PC-9 (cell line): Measurements from ENCODE around the gene ADAMTS19. TPM values are rescaled to one million over a fixed set of nuclear protein-coding genes. Genes with fewer than 3 reads are reported as not detected.

Experiments
- BruUV-seq: library from RNA; stranded (reverse); fragments of 400-500 nt; replicated peaks from 2 replicates; lab custom pipeline; 2021; lab: Mats Ljungman, UMichigan
- CTCF ChIA-PET: fragments of 300-600 bp; sonication (Branson Sonifier 250); formaldehyde crosslinking; loops from one replicate; lab custom pipeline; 2022; ENCODE audit warnings: antibody characterized with exemption; lab: Charles Lee
- POLR2A ChIA-PET: fragments of 300-600 bp; sonication (Branson Sonifier 250); formaldehyde crosslinking; loops from one replicate; lab custom pipeline; 2022; ENCODE audit warnings: antibody characterized with exemption; ENCODE audit not compliant: unreplicated experiment; lab: Charles Lee
- DNase-seq, 2 experiments: peaks; one replicate each; pipeline versions ENCODE4 v3.0.0 to v3.0.0-alpha.2; 2015 to 2022; ENCODE audit warnings: mixed read lengths in 1 of 2
- H2AFZ ChIP-seq: fragments of 200-600 bp; sonication (generic); 2 replicates; pipeline ENCODE4 v1.8.1; 2017; ENCODE audit warnings: antibody characterized with exemption
- H3F3A ChIP-seq: fragments of 200-600 bp; sonication (generic); 2 replicates; pipeline ENCODE4 v1.8.1; 2017; ENCODE audit warnings: antibody characterized with exemption, mild to moderate bottlenecking, low read depth; ENCODE audit not compliant: insufficient read depth
- H3K27ac ChIP-seq: fragments of 200-600 bp; sonication (generic); 2 replicates; pipeline ENCODE4 v1.6.1; 2016; ENCODE audit warnings: mixed run types
- H3K27me3 ChIP-seq: fragments of 200-600 bp; sonication (generic); 2 replicates; pipeline ENCODE4 v1.6.1; 2016; ENCODE audit warnings: low read depth, mixed run types; ENCODE audit not compliant: insufficient read depth
- H3K36me3 ChIP-seq: fragments of 200-600 bp; sonication (generic); 2 replicates; pipeline ENCODE4 v1.6.1; 2016; ENCODE audit warnings: low read depth, mixed run types
- H3K4me1 ChIP-seq: fragments of 200-600 bp; sonication (generic); replicated peaks from 2 replicates; pipeline ENCODE4 v1.6.1; 2016; ENCODE audit warnings: mixed run types; ENCODE audit not compliant: insufficient read depth
- H3K4me2 ChIP-seq: fragments of 200-600 bp; sonication (generic); 2 replicates; pipeline ENCODE4 v1.6.1; 2017; ENCODE audit warnings: mixed run types
- H3K4me3 ChIP-seq: fragments of 200-600 bp; sonication (generic); 2 replicates; pipeline ENCODE4 v1.6.1; 2016; ENCODE audit warnings: mixed run types
- H3K79me2 ChIP-seq: fragments of 200-600 bp; sonication (generic); 2 replicates; pipeline ENCODE4 v1.6.1; 2017; ENCODE audit warnings: low read depth, mixed run types
- H3K9me2 ChIP-seq: fragments of 200-600 bp; sonication (generic); 2 replicates; pipeline ENCODE4 v1.8.1; 2017; ENCODE audit warnings: mild to moderate bottlenecking; ENCODE audit not compliant: insufficient read depth
- H3K9me3 ChIP-seq: fragments of 200-600 bp; sonication (generic); 2 replicates; pipeline ENCODE4 v1.8.1; 2016; ENCODE audit warnings: low read depth; ENCODE audit not compliant: insufficient read depth
- H4K20me1 ChIP-seq: fragments of 200-600 bp; sonication (generic); 2 replicates; pipeline ENCODE4 v1.8.1; 2017; ENCODE audit not compliant: insufficient read depth
- EZH2 ChIP-seq: fragments of 200-600 bp; sonication (generic); IDR thresholded peaks from 2 replicates; pipeline ENCODE4 v1.8.0; 2017; ENCODE audit warnings: antibody characterized with exemption, low read depth
- intact Hi-C: fragments of 100-400 bp; cut with micrococcal nuclease; formaldehyde crosslinking; loops from one replicate; pipeline ENCODE4 v1.10.0; 2022; ENCODE audit not compliant: unreplicated experiment
- total RNA-seq: library from RNA; stranded (reverse); gene quantifications from 2 replicates; pipeline ENCODE4 v1.2.3, GENCODE V29; 2021
- TF ChIP-seq, protein P1 (sequence below): fragments of 200-600 bp; sonication (generic); conservative IDR thresholded peaks from 2 replicates; pipeline ENCODE4 v1.6.1; 2017; ENCODE audit warnings: mixed run types, antibody characterized with exemption, mild to moderate bottlenecking, moderate library complexity

The ADAMTS19 gene
- total RNA-seq, 1 experiment from 2014 or later, result not detected

GRCh38 chr5:129506950-129507349 lies 46.9 kb downstream of the ADAMTS19 start:
- Histone ChIP-seq H3K4me2 (no peak overlapping the region), H3K27ac (no peak overlapping the region), H3F3A (no peaks in the 10 kb centered on the region), H3K79me2 (no peaks in the 10 kb centered on the region), H4K20me1 (no peaks in the 10 kb centered on the region), H3K4me1 (no peaks in the 10 kb centered on the region), H2AFZ (no peak overlapping the region), H3K27me3 (no peaks in the 10 kb centered on the region), H3K36me3 (no peaks in the 10 kb centered on the region), H3K4me3 (no peak overlapping the region), H3K9me2 (no peaks in the 10 kb centered on the region; the same call in none of the 2 replicates), H3K9me3 (no peaks in the 10 kb centered on the region)
- BruUV-seq, result no TSS peak
- intact Hi-C loops, result no loop called here
- no peak for DNase-seq
- TF ChIP-seq, protein P1, sequence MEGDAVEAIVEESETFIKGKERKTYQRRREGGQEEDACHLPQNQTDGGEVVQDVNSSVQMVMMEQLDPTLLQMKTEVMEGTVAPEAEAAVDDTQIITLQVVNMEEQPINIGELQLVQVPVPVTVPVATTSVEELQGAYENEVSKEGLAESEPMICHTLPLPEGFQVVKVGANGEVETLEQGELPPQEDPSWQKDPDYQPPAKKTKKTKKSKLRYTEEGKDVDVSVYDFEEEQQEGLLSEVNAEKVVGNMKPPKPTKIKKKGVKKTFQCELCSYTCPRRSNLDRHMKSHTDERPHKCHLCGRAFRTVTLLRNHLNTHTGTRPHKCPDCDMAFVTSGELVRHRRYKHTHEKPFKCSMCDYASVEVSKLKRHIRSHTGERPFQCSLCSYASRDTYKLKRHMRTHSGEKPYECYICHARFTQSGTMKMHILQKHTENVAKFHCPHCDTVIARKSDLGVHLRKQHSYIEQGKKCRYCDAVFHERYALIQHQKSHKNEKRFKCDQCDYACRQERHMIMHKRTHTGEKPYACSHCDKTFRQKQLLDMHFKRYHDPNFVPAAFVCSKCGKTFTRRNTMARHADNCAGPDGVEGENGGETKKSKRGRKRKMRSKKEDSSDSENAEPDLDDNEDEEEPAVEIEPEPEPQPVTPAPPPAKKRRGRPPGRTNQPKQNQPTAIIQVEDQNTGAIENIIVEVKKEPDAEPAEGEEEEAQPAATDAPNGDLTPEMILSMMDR, result no peak
- ChIA-PET POLR2A (no interaction called here), CTCF (no interaction called here)

- DNase-seq, result no peak
- no peaks in the 10 kb centered on the region; the same call in none of the 2 replicates for H3K9me2 ChIP-seq
- no peaks in the 10 kb centered on the region for H3K4me1 ChIP-seq
- H3K4me2 ChIP-seq, result no peak overlapping the region
- BruUV-seq, result no TSS peak
- TF ChIP-seq, protein P1, result no peak
- TF ChIP-seq EZH2, result no peak
- no peak overlapping the region for H3K27ac ChIP-seq
- no peaks in the 10 kb centered on the region for H3K9me3 ChIP-seq
- no peak overlapping the region for H3K4me3 ChIP-seq
- H3K79me2 ChIP-seq, result no peaks in the 10 kb centered on the region
- intact Hi-C loops, result no loop called here
- no peak overlapping the region for H2AFZ ChIP-seq
- no peaks in the 10 kb centered on the region for H4K20me1 ChIP-seq
- no peaks in the 10 kb centered on the region for H3K27me3 ChIP-seq
- no peaks in the 10 kb centered on the region for H3F3A ChIP-seq
- CTCF ChIA-PET, result no interaction called here
- POLR2A ChIA-PET, result no interaction called here
- no peaks in the 10 kb centered on the region for H3K36me3 ChIP-seq
These were observed 47.4 kb downstream of the ADAMTS19 start for GRCh38 chr5:129507527-129507926.

DNA sequence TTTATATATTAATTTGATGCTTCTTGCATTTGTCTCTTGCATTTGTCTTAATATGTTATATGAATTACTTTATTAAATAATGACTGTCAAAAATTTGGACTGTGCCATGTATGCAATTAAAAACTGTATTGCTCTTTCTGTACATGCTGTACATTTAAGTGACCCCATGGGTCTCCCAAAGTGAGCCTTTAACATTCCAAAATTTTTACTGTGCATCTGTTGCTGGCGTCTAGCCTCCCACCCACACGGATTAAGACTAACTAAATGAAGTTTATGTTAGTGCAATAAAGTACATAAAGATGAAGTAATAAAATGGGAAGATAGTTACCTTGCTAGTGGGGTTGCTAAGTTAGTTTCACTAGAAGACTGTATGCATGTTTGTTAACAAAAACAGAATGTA lies 48.5 kb downstream of the ADAMTS19 start:
- no peaks in the 10 kb centered on the region for H3F3A ChIP-seq
- no peaks in the 10 kb centered on the region for H3K36me3 ChIP-seq

More for the DNA sequence above, 48.5 kb downstream of the ADAMTS19 start:
- no peak for DNase-seq
- no peak overlapping the region for H3K4me2 ChIP-seq
- CTCF ChIA-PET, result no interaction called here
- H3K79me2 ChIP-seq, result no peaks in the 10 kb centered on the region
- no peak overlapping the region for H2AFZ ChIP-seq
- no peaks in the 10 kb centered on the region; the same call in 1 of the 2 replicates for H3K9me2 ChIP-seq
- no peak overlapping the region for H3K27ac ChIP-seq
- H4K20me1 ChIP-seq, result no peaks in the 10 kb centered on the region
- no peak overlapping the region for H3K4me3 ChIP-seq
- BruUV-seq, result no TSS peak
- intact Hi-C loops, result no loop called here
- H3K27me3 ChIP-seq, result no peaks in the 10 kb centered on the region
- POLR2A ChIA-PET, result no interaction called here
- H3K4me1 ChIP-seq, result no peaks in the 10 kb centered on the region
- H3K9me3 ChIP-seq, result no peaks in the 10 kb centered on the region
- no peak for TF ChIP-seq EZH2
- TF ChIP-seq, protein P1, result no peak
